Measurements from ENCODE around the gene C1GALT1C1L. TPM values are rescaled to one million over a fixed set of nuclear protein-coding genes. Genes with fewer than 3 reads are reported as not detected.
A peak's percentile ranks its signal among the peaks of the same experiment; 100 is the strongest.
"Not testable (repeated sequence)": the region's sequence is repeated elsewhere in the genome, so short reads cannot be mapped to it uniquely, and the experiment has no call there.

C1GALT1C1L gene
- under 1 TPM in 1 of 2 donors, not detected in 1; 0.36 TPM for total RNA-seq
- long read RNA-seq = 0 reads

- ATAC-seq = peak; percentile 91
- intact Hi-C loops (cut with DNase I, micrococcal nuclease) = no loop called here
- DNase-seq = peak; percentile 68 to 71
These were observed at the start of gene C1GALT1C1L for GRCh38 chr2:43676322-43677050. Gene C1GALT1C1L, minus strand, starts transcription at chr2:43676429. Its CDS starts 107 bp downstream, at chr2:43676322.

GRCh38 chr2:43725711-43726246 is 49.5 kb upstream of the C1GALT1C1L start:
- no peak for DNase-seq
- intact Hi-C loops (cut with DNase I, micrococcal nuclease) = no loop called here
- ATAC-seq = no peak

GRCh38 chr2:43724728-43725526 is 48.7 kb upstream of the C1GALT1C1L start:
- intact Hi-C loops (cut with DNase I, micrococcal nuclease) = no loop called here
- no peak for ATAC-seq
- DNase-seq = no peak

- DNase-seq (no peak), ATAC-seq (no peak)
- intact Hi-C loops (cut with DNase I, micrococcal nuclease) = no loop called here
These were observed 42.4 kb upstream of the C1GALT1C1L start for GRCh38 chr2:43718530-43719124.

DNA sequence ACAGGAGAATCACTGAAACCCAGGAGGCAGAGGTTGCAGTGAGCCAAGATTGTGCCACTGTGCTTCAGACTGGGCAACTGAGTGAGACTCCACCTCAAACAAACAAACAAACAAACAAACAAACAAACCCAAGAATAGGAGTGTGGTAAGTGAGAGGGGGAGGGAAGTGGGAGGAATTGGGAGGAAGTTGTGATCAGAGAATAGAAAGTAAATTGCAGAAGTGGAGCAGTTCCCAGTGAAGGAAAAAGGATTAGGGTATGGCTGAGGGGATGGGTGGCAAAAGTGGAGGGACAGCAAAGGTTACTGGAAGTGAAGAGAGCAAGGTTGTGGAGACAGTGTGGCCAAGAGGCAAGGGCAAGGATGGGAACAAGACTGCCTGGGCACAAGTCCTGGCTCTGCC is 41.1 kb upstream of the C1GALT1C1L start:
- ATAC-seq (no peak), DNase-seq (no peak)
- intact Hi-C loops (cut with DNase I, micrococcal nuclease) = no loop called here

DNA sequence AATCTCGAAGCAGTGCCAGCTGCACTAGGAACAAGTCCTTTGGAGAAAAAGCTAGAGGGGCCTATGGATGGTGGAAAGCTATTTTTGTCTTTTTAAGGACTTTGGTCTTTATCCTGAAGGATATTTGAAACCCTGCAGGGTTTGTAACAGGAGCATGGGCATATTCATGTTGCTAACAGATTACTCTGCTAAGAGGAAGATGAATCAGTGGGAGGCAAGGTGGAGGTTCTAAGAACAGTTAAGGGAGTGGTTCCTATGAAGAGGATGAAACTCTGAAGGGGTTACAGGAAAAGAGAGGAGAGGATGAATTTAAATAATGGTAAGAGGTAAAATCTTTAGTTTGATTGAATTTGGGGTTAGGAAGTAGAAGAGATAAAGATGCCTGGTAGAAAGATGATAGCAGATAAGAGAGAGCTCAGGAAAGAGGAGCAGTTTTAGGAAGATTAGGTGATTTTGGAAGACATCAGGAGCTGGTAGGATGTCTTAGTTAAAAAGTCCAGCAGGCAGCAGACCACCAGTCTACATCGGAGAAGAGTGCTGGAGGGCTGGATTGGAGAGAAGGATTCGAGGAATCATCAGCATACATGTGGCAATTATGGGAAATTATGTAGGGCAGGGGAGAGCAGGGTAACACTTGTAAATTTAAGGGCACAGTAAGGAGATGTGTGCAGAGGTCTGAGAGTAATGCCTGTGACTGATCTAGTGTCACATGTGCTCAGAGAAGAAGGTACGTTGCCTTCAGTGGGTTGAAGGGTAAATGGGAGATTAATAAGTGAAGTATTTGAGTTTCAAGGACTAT is 39.3 kb upstream of the C1GALT1C1L start:
- ATAC-seq = no peak
- no peak for DNase-seq
- intact Hi-C loops (cut with DNase I, micrococcal nuclease) = no loop called here

DNA sequence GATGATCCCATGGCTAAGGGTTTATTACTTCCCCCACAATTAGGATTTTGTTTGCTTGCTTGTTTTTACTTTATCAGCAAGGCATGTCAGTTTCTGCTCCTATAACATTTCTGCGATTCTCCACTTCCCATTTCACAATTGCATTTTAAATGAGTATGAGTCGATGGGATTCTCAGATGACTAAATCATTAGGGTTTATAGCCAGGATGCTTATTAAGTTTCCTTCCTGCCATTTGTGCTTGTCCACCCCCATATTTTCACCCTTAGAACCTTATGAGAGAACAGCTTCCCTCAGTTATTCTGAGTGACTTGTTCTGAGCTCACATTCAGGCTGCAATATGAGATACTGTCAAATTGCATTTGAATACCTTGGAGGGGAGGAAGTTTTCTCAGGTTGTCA is 37.9 kb upstream of the C1GALT1C1L start:
- no peak for DNase-seq
- intact Hi-C loops (cut with DNase I, micrococcal nuclease) = no loop called here
- ATAC-seq = no peak

DNA sequence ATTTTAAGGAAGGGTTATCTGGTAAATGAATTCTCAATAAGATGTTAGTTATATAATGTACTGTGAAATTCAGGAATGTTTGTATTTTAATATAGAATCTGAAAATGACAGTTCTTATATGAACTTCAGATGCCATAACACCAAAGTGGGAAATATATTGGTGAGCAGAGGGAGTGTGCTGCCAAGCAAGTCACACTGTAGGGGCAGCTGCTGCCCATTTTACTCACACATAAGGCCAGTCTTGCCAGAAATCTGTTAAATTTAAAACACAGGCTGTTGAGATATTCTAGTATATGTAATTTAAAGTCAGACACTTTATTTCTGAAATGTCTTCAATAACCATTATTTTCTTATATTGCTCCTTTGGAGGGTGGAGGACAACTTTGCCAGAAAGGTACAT is 34.6 kb upstream of the C1GALT1C1L start:
- intact Hi-C loops (cut with DNase I, micrococcal nuclease) = no loop called here
- ATAC-seq = no peak

DNA sequence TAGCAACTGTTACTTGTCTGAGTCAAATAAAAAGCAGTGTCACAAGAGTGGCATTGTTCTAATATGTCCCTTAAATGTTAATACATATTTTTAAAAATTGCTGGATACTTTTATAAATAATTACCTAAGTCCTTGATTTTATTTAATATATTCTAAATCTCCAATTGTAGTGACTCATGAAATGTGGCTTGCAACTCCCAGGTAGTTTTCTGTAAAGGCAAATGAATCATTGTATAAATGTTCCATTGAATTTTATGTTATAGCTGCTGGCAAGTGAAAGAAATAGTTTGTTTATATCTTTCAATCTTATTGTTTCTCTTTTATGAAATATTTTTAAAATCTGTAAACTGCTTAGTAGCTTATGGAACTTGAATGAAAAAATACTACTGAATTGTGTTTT is 32.7 kb upstream of the C1GALT1C1L start:
- no peak for ATAC-seq
- DNase-seq = no peak
- intact Hi-C loops (cut with DNase I, micrococcal nuclease) = no loop called here

More for the DNA sequence above, 34.6 kb upstream of the C1GALT1C1L start:
- DNase-seq = no peak

DNA sequence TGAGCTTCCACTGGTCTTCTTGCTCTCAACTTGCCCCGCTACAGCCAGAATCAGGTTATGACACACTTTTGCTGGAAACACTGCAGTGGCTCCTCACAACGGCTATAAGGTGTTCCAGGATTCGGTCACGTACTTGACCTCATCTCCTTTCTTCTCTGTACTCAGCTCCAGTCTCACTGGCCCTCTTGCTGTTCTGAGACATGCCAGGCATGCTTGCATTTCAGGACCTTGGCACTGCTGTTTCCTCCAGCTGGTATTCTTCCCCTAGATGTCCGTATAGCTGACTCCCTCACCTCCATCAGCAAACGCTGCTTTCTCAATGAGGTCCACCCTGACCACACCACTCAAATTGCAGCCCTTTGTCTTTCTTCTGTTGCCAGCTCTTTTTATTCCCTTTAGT is 31.9 kb upstream of the C1GALT1C1L start:
- intact Hi-C loops (cut with DNase I, micrococcal nuclease) = no loop called here
- no peak for ATAC-seq
- DNase-seq = no peak

DNA sequence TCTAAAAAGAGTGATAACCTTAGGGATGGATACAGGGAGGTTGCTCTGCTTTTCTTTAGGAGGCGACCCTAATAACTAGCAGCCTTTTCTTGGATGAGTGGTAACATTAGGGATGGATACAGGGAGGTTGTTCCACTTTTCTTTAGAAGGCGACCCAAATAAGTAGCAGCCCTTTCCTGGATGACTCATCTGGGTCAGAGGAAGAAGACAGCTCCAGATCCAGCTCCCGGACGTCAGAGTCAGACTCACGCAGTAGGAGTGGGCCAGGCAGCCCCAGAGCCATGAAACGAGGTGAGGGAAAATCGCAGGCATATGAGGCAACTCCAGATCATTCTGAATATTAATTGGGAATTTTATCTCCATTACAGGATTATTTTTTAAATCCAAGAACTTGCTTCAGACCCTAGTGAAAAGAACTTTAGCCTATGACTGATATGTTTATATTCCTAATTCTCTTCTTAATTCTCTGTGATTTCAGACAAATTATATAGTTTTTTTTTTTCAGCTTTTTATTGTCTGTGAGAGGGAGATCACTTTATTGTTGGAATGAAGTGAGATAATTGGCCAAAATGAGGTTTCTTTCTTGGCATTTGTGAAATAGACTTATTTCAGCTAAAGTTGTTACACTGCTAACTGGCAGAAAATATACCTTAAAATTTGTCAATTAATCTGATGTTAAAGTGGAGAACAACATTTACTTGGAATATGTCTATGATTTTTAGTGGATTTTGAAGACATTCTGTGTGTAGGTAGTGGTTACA is 31.2 kb upstream of the C1GALT1C1L start:
- no peak for ATAC-seq
- peak; percentile 7 to 39 for DNase-seq
- intact Hi-C loops (cut with DNase I, micrococcal nuclease) = no loop called here

GRCh38 chr2:43701111-43701510 is 24.9 kb upstream of the C1GALT1C1L start:
- DNase-seq = no peak
- intact Hi-C loops (cut with DNase I, micrococcal nuclease) = no loop called here

DNA sequence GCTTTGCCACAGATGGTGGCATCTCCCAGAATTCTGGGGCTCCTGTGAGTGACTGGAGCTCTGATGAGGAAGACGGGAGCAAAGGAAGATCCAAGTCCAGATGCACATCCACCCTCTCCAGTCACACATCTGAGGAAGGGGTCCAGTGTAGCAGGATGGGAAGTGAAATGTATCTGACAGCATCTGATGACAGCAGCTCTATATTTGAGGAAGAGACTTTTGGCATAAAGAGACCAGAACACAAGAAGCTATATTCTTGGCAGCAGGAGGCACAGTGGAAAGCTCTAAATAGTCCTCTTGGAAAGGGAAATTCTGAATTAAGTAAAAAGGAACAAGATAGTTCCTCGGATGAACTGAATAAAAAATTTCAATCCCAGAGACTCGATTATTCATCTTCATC is 23.5 kb upstream of the C1GALT1C1L start:
- intact Hi-C loops (cut with DNase I, micrococcal nuclease) = no loop called here
- DNase-seq (no peak), ATAC-seq (no peak)

More at GRCh38 chr2:43701111-43701510, 24.9 kb upstream of the C1GALT1C1L start:
- no peak for ATAC-seq

DNA sequence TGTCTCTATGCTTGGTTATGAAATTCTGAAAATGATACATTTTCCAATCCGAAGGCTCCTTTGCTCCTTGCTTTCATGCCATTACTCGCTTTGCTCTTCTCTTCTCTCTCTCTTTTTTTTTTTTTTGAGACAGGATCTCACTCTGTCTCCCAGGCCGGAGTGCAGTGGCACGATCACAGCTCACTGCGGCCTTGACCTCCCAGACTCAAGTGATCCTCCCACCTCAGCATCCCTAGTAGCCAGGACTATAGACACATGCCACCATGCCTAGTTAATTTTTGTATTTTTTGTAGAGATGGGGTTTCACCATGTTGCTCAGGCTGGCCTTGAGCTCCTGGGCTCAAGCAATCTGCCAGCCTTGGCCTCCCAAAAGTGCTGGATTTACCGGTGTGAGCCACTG is 21.9 kb upstream of the C1GALT1C1L start:
- ATAC-seq; DNase-seq; intact Hi-C loops (cut with DNase I, micrococcal nuclease): not testable (repeated sequence)

DNA sequence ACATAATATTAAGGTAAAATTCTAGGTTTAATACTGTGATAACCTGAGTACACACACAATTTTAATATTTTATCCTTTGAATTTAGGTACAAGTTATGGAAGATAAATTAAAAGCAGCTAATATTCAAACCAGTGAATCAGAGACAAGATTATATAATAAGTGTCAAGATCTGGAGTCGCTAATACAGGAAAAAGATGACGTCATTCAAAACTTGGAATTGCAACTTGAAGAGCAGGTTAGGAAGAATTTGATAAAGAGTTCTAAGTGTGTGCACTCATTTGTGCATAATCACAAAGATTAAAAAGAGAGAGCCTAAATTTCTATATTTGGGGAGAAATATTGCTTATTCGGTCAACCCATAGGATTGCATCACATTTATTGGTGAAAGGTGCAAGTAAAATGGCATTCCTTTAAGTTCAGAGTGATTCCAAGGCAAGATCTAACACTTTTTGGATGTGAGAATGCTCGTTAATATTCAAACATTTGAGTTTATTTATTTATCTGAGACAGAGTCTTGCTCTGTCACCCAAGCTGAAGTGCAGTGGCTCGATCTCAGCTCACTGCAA is 16.3 kb upstream of the C1GALT1C1L start:
- no peak for ATAC-seq
- DNase-seq = no peak
- intact Hi-C loops (cut with DNase I, micrococcal nuclease) = no loop called here

- intact Hi-C loops (cut with DNase I, micrococcal nuclease) = no loop called here
- ATAC-seq = no peak
- DNase-seq = no peak
These were observed 13.8 kb upstream of the C1GALT1C1L start for GRCh38 chr2:43689999-43690398.

GRCh38 chr2:43685357-43685756 is 9.1 kb upstream of the C1GALT1C1L start:
- no peak for DNase-seq

DNA sequence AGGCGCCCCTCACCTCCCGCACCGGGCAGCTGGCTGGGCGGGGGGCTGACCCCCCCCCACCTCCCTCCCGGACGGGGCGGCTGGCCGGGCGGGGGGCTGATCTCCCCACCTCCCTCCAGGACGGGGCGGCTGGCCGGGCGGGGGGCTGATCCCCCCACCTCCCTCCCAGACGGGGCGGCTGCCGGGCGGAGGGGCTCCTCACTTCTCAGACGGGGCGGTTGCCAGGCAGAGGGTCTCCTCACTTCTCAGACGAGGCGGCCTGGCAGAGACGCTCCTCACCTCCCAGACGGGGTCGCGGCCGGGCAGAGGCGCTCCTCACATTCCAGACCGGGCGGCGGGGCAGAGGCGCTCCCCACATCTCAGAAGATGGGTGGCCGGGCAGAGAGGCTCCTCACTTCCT is 1.6 kb upstream of the C1GALT1C1L start:
- DNase-seq; ATAC-seq; intact Hi-C loops (cut with DNase I, micrococcal nuclease): not testable (repeated sequence)

More at GRCh38 chr2:43685357-43685756, 9.1 kb upstream of the C1GALT1C1L start:
- intact Hi-C loops (cut with DNase I, micrococcal nuclease) = no loop called here
- ATAC-seq = no peak
